Neural progenitor cell (in vitro differentiated cells): ENCODE measurements around the gene SLC4A11.

Experiments used
- CTCF ChIP-seq: fragments of 200-600 bp; sonication (generic); IDR thresholded peaks from 2 replicates; pipeline ENCODE4 v1.5.1; 2017; ENCODE audit warnings: antibody characterized with exemption, mild to moderate bottlenecking
- EZH2 ChIP-seq: fragments of 200-600 bp; sonication (generic); IDR thresholded peaks from 2 replicates; pipeline ENCODE4 v1.6.1; 2017; ENCODE audit warnings: antibody characterized with exemption, mild to moderate bottlenecking, moderate library complexity
- EZH2phosphoT487 ChIP-seq: fragments of 200-600 bp; sonication (generic); IDR thresholded peaks from 2 replicates; pipeline ENCODE4 v1.6.1; 2017; ENCODE audit warnings: antibody characterized with exemption

- TF ChIP-seq EZH2 (no peak), CTCF (no peak), EZH2phosphoT487 (no peak)
Measured at GRCh38 chr20:3251806-3252205, 12.8 kb upstream of the SLC4A11 start.
